Measurements from ENCODE around the gene MTOR.

Gene MTOR

DNA sequence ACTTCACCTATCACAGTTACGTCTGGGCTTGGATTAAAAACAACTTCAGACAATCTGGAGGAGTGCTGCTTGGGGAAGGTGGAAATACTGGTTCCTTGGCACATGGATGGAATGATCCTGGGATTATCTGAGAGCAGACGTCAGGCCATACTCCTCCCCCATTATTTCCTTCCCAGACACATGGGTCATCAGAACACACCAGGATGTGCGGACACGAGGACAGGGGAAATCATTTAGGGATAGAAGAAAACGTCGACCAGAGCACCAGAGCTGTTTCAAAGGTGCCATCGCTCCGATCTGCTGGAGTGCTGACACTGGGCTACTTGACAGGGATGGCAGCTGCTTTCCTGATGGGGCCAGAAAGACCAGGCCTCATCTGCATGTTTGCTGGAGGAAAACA is 105.0 kb downstream of the MTOR start:
- Histone ChIP-seq H3K9ac (ENCODE audit: low read depth, low read length, poor library complexity, severe bottlenecking) (no peak overlapping the region), H3K9me2 (replicated peaks; ENCODE audit: low read depth, low read length) (no peaks in the 10 kb centered on the region), H3K36me3 (ENCODE audit: insufficient read depth, low read length) (peaks cover 43% of the 10 kb centered on the region; the same call in 1 of the 2 replicates), H3K4me2 (ENCODE audit: low read depth, low read length, poor library complexity, severe bottlenecking) (no peak overlapping the region), H2AFZ (ENCODE audit: low read length) (no peak overlapping the region), H3K9me3 (ENCODE audit: insufficient read depth, low read depth, low read length) (no peaks in the 10 kb centered on the region), H3K4me1 (ENCODE audit: insufficient read depth, low read length, poor library complexity, severe bottlenecking) (peaks cover 12% of the 10 kb centered on the region), H3K79me2 (ENCODE audit: insufficient read depth, low read length) (no peaks in the 10 kb centered on the region), H3K27me3 (ENCODE audit: insufficient read depth, low read length, poor library complexity, severe bottlenecking) (no peaks in the 10 kb centered on the region), H4K20me1 (ENCODE audit: insufficient read depth, low read length, poor library complexity, severe bottlenecking) (no peaks in the 10 kb centered on the region), H3F3A (ENCODE audit: low read depth) (no peaks in the 10 kb centered on the region), H3K4me3 (ENCODE audit: low read length, poor library complexity, severe bottlenecking) (no peak overlapping the region)
- TF ChIP-seq, protein P1, sequence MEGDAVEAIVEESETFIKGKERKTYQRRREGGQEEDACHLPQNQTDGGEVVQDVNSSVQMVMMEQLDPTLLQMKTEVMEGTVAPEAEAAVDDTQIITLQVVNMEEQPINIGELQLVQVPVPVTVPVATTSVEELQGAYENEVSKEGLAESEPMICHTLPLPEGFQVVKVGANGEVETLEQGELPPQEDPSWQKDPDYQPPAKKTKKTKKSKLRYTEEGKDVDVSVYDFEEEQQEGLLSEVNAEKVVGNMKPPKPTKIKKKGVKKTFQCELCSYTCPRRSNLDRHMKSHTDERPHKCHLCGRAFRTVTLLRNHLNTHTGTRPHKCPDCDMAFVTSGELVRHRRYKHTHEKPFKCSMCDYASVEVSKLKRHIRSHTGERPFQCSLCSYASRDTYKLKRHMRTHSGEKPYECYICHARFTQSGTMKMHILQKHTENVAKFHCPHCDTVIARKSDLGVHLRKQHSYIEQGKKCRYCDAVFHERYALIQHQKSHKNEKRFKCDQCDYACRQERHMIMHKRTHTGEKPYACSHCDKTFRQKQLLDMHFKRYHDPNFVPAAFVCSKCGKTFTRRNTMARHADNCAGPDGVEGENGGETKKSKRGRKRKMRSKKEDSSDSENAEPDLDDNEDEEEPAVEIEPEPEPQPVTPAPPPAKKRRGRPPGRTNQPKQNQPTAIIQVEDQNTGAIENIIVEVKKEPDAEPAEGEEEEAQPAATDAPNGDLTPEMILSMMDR (conservative IDR thresholded peaks at IDR 0.05; ENCODE audit: low read length) = no peak
- no peak for TF ChIP-seq EZH2phosphoT487 (IDR thresholded peaks at IDR 0.05; ENCODE audit: borderline replicate concordance)

DNA sequence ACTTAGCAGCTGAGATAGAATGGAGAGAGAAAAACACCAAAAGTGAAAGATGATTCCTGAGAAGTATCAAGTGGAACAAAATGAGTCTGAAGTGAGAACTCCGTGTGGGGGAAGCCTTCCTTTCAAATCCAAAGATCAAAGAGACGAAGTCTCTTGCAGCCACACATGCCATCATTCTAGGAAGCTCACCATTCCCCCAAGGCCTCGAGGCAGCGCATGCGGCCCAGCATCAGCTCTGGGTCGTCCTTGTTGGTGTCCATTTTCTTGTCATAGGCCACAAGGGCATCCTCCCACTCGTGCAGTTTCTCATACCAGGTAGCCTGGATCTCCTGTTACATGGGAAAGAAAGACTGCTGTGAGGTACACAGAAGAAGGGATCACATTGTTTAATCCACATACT is 105.4 kb downstream of the MTOR start:
- Histone ChIP-seq H2AFZ (ENCODE audit: low read length) (no peak overlapping the region), H3K4me2 (ENCODE audit: low read depth, low read length, poor library complexity, severe bottlenecking) (no peak overlapping the region), H3K4me3 (ENCODE audit: low read length, poor library complexity, severe bottlenecking) (no peak overlapping the region), H3K79me2 (ENCODE audit: insufficient read depth, low read length) (no peaks in the 10 kb centered on the region), H3K9me3 (ENCODE audit: insufficient read depth, low read depth, low read length) (no peaks in the 10 kb centered on the region), H3K4me1 (ENCODE audit: insufficient read depth, low read length, poor library complexity, severe bottlenecking) (peaks cover 12% of the 10 kb centered on the region), H3K27me3 (ENCODE audit: insufficient read depth, low read length, poor library complexity, severe bottlenecking) (no peaks in the 10 kb centered on the region), H3K9ac (ENCODE audit: low read depth, low read length, poor library complexity, severe bottlenecking) (no peak overlapping the region), H3K9me2 (replicated peaks; ENCODE audit: low read depth, low read length) (no peaks in the 10 kb centered on the region), H4K20me1 (ENCODE audit: insufficient read depth, low read length, poor library complexity, severe bottlenecking) (no peaks in the 10 kb centered on the region), H3F3A (ENCODE audit: low read depth) (no peaks in the 10 kb centered on the region), H3K36me3 (ENCODE audit: insufficient read depth, low read length) (peaks cover 47% of the 10 kb centered on the region; the same call in 1 of the 2 replicates)
- TF ChIP-seq, protein P1 (conservative IDR thresholded peaks at IDR 0.05; ENCODE audit: low read length) = no peak
- TF ChIP-seq EZH2phosphoT487 (IDR thresholded peaks at IDR 0.05; ENCODE audit: borderline replicate concordance) = no peak

DNA sequence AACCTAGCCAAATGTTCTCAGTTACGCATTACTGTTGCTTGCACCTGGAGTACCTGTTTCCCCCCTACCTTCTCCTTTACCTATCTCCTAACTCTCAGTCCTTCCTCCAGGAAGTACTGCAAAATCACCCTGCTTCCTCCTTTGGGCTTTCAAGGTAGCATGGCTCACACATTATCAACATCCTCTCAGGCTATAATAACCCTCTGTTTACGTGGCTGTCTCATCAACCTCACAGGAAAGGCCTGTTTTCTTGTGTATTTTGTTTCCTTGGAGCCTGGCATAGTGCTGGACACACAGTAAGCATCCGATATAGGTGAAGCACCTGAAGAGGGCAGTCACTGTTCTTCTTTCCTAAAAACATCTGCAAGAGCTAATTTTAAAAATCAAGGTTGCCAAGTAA is 105.9 kb downstream of the MTOR start:
- no peak overlapping the region for H3K4me2 ChIP-seq (ENCODE audit: low read depth, low read length, poor library complexity, severe bottlenecking)

More for the DNA sequence above, 105.9 kb downstream of the MTOR start:
- H3K9me2 ChIP-seq (replicated peaks; ENCODE audit: low read depth, low read length) = no peaks in the 10 kb centered on the region
- peaks cover 51% of the 10 kb centered on the region; the same call in 1 of the 2 replicates for H3K36me3 ChIP-seq (ENCODE audit: insufficient read depth, low read length)
- TF ChIP-seq EZH2phosphoT487 (IDR thresholded peaks at IDR 0.05; ENCODE audit: borderline replicate concordance) = no peak
- TF ChIP-seq, protein P1 (conservative IDR thresholded peaks at IDR 0.05; ENCODE audit: low read length) = no peak
- no peaks in the 10 kb centered on the region for H3K27me3 ChIP-seq (ENCODE audit: insufficient read depth, low read length, poor library complexity, severe bottlenecking)
- H3K9me3 ChIP-seq (ENCODE audit: insufficient read depth, low read depth, low read length) = no peaks in the 10 kb centered on the region
- H3K9ac ChIP-seq (ENCODE audit: low read depth, low read length, poor library complexity, severe bottlenecking) = no peak overlapping the region
- H2AFZ ChIP-seq (ENCODE audit: low read length) = no peak overlapping the region
- peaks cover 12% of the 10 kb centered on the region for H3K4me1 ChIP-seq (ENCODE audit: insufficient read depth, low read length, poor library complexity, severe bottlenecking)
- H3K4me3 ChIP-seq (ENCODE audit: low read length, poor library complexity, severe bottlenecking) = no peak overlapping the region
- no peaks in the 10 kb centered on the region for H3K79me2 ChIP-seq (ENCODE audit: insufficient read depth, low read length)
- H3F3A ChIP-seq (ENCODE audit: low read depth) = no peaks in the 10 kb centered on the region
- no peaks in the 10 kb centered on the region for H4K20me1 ChIP-seq (ENCODE audit: insufficient read depth, low read length, poor library complexity, severe bottlenecking)
